Fibroblast of skin of back (primary cell): Measurements from ENCODE around the gene CPT2.
A peak's percentile ranks its signal among the peaks of the same experiment; 100 is the strongest.
"Not testable (repeated sequence)": the region's sequence is repeated elsewhere in the genome, so short reads cannot be mapped to it uniquely, and the experiment has no call there.

Experiments
- DNase-seq: peaks from one replicate; pipeline ENCODE4 v3.0.0-alpha.2; 2013

The CPT2 gene

DNA sequence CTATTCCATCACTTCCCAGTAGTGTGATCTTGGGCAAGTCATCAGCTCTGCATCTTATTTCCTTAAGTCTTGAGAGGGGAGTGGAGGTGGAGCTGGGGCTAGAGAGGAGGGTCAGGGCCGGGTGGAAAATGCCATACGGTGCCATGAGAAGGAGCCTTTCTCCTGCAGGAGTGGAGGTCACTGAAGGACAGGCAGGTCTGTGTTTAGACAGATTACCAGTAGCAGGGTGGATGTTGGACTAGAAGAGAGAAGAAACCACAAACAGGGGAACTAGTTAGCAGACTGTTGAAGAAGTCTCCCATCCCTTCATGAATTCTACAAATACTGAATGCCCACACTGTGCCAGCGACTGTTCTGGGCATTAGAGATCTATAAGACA, 13.9 kb upstream of the CPT2 start:
- no peak for DNase-seq

DNA sequence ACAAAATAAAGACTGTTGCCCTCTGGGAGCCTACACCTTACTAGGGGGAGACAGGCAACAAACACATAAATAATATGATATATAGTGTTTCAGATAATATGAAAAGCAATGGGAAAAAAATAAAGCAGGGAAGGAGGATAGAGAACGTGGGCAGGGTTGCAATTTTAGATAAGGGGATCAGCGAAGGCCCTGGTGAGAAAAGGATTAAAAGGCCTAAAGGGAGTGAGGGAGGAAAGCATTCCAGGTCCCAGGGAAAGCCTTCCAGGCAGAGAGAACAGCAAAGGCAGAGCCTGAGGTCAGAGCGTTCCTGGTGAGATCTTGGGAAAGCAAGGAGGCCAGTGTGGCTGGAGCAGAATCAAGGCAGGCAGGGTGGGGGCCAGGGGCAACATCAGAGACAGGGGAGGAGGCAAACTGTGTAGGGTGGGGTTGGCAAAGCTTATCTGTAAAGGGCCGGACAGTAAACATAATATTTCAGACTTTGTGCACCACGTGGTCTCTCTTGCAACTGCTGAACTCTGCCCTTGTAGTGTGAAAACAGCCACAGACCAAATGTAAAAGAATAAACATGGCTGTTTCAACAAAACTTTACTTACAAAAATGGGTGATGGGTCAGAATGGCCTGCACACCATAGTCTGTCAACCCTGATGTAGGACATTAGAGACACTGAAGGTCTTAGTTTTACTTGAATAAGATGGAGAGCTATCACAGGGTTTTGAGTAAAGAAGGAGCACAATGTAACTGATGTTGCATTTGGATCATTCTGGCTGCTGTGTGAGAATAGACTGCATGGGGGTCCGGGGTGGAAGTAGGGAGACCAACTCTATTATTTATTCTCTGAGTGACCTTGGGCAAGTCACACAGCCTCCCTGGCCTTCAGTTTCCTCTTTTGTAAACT, 13.3 kb upstream of the CPT2 start:
- no peak for DNase-seq

DNA sequence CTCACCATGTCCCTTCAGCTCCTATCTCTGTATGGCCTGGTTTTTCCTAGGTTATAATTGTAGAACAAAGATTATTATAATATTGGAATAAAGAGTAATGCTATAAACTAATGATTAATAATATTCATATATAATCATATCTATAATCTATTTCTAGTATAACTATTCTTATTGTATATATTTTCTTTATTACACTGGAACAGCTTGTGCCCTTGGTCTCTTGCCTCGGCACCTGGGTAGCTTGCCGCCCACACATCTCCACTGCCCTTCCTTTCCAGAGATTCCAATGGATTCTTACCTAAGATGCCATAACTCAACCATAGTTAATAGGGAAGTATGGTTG, 10.7 kb upstream of the CPT2 start:
- DNase-seq, result not testable (repeated sequence)

DNA sequence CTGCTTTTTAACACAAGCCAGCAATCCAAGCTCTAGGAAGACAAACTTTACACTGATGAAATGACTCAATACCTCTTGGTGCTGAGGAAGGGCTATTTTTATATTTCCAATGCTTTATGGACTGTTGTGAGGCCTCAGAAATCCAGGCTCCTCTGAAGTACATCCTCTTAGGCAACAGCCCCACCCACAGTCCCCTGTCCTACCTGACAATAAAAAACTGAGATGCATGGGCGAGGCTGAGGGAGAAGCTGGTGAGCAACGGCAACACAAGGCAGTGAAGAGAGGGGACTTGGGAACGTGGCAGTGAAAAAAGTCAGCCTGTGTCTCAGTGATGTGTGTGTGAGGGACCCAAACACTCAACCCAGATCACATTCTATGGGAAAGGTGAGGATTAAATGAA, 10.1 kb upstream of the CPT2 start:
- no peak for DNase-seq

DNA sequence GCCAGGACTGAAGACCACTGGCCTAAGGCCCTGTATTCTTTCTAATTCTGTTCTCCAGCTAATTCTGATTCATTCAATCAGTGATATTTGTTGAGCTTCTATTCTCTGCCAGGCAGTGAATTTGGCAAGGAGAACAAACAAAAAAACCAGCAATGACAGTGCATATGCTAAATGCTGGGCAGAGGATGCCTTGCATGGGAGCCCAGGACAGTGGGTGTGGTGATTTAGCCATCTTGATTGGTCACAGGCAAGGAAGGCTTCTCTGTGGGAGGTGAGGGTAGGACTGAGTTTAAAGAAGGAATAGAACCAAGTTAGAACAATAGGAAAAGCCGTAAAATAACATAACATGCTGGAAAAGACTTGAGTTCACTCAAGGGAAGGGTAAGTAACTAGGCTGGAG, 9.2 kb upstream of the CPT2 start:
- DNase-seq, result no peak

DNA sequence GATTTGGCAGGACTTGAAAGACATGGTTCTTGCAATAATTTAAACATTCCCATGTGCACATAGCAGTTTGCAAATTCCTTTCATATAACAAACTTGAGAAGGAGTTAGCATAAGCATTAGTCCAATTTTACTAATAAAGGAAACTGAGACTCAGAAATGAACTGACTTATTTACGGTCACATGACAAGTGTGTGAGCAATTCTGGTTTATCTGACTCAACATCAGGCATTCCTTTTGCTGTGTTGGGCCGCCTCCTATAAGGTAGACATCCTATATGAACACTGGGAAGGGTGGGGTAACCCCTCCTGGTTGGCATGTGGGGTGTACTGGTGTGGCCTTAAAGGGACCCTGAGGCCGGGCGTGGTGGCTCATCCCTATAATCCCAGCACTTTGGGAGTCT, 8.5 kb upstream of the CPT2 start:
- DNase-seq, result no peak

DNA sequence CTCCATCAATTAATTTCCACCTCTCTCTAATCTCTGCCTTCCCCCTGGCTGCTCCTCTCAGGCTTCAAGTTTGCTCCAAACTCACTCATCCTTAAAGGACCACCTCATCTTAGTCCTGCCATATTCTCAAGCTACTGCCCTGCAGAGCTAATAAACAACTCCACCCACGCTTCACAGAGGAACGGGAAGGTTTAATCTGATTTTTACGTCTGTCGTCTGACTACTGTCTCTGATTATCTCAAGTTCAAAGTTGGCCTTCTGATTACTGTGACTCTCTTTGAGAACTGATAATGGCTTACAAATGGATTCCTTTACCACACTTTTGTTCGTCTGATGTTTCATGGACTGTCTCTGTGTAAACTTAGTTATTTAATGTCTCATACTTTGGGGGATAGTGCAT, 7.6 kb upstream of the CPT2 start:
- DNase-seq, result no peak

DNA sequence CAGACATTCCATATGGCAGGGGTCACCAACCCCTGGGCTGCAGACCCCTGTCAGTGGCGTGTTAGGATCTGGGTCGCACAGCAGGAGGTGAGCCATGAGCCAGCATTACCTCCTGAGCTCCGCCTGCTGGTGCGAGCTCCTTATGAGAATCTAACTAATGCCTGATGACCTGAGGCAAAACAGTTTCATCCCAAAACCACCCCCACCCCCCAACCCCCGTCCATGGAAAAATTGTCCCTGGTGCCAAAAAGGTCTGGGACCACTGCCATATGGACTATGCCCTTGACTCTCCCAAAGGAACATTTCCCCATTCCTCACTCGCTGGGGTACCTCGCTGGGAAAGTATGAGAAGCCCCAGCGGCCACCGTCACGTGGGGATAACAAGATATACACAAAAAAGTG, 6.4 kb upstream of the CPT2 start:
- DNase-seq, result no peak

DNA sequence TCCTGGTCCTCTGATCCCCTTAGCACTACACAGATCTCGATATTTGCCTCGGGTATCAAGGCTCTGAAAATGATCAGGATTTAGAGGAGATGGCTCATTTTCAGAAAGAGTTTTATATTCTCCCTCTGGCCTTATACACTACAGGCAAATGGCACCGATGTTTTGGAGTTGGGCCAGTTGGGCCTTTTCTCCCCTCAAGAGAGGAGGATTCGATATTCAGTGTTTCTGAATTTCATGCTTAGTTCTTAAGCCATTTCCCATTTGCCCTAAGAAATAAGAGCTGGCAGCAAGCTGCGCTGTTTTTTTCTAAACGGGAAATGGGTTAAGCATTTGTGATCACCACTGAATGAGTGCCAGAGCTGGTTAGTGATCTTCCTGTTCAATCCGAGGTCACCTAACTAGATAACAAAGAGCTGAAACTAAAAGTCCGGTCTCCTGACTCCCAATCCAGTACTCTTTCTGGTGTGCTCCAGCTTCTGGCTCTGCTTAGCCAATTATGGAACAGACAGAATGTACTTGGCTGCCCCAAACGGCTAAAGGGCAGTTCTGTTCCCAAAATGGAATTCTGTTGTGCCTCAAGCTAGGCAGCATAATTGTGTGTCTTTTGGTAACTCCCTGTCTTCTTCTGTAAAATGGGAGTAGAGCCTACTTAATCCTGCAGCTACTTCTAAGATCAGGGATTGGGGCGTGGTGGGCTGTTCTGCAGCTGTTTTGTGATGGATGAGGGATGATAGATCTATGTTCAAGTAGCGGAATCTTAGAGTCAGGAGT, 1.2 kb upstream of the CPT2 start:
- no peak for DNase-seq

DNA sequence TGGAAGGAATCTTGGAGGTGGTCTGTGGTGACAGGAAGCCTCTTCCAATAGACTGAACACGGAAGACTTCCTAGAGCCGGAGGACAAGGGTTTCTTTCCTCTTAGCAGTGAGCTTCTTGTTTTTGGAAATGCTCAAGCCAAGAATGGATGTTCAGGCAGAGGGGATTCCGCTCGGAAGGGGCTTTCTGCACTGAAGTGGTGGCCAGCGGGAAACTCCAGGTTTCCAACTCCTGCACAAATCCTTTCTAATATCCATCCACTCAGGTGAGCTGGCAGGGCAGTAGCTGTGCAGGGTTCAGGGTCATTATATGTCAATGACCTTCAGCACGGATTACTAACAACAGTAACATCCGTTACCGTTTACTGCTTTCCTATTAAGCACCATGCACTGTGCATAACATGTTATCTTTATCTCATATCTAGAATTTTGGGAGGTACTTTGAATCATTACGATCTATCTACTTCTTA, 573 bp upstream of the CPT2 start:
- DNase-seq, result no peak

DNA sequence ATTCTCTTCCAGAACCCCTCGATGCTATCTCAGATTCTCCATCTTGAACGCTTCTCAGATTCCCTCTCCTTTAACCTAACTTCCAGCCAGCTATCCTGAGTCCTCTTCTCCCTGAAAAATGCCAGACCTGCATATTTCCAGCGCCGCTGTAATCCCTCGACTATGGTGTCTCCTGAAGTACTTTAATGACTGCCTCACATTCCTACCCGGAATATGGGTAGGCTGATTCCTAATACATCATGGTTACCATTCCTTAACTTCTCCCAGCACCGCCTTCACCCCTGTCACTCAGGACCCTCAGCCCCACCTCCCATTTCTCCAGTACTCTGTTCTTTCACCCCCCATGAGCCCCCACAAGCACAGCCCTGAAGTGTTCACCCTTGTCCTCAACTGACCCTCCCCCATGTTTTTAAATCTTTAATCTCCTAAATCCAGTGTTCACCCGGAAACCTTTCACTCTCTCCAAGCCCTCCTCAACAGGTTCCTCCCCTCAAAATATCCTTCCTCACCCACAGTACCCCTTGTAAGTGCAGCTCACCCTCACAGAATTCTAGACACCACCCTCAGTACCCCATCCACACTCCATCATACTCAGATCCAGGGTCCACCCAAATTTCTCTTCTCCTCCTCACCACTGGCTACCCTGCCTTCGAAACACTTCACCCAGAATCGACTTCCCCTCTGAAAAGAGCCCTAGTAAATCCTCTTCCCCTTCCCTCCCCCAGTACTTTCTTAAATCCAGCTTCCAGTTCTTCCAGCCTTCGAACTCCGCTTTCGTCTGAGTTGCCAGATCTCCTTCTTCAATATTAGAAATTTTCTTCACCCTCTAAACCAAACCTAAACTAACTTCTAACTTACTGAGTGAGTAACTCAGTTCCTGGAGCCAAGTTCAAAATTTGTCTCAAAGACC, 922 bp downstream of the CPT2 start:
- DNase-seq, result peak; percentile 50

DNA sequence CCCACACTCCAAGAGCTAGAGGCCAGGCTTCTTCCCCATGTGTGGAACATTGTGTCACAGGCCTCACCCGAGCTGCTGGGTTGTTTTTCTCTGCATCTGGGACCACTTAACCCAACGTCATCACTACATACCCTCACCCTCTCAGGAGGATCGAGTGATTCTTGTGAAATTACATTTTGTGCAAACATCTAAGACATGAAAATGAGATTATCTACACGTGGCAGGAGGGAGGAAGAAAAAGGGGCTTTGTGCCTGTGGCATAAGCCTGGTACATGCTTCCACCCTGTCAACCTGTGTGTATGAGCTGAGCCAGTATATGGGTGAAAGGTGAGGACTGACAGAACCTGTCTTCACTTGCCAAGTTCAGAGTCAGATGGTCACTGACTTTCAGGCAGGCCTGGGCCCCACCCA, 1.6 kb downstream of the CPT2 start:
- no peak for DNase-seq

DNA sequence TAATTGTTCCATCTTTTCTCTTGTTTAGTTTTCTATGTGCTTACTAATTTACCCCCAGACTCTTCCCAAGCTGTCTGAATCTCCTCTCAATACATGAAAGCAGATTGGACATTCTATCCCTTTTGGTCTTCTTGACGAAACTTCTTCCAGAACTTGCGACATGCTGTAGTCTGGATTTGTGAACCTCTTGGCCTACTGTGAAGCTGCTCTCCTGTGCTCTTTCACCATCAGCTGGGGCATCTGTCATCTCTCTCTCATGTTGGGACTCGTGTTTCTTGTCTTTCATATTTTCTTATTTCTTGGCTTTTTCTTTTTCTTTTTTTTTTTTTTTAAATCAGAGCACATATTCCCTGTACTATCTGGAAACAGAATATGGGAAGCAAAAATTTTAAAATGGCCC, 6.8 kb downstream of the CPT2 start:
- DNase-seq, result no peak

DNA sequence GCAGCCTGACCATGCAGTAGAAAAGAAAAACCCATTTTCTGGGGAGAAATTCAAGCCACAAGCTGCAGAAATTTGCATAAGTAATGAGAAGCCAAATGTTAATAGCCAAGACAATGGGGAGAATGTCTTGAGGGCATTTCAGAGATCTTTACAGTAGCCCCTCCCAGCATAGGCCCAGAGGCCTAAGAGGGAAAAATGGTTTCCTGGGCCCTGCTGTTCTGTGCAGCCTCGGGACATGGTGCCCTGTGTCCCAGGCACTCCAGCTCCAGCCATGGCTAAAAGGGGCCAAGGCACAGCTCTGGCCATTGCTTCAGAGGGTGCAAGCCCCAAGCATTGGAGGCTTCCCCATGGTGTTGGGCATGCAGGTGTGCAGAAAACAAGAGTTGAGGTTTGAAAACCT, 8.9 kb downstream of the CPT2 start:
- not testable (repeated sequence) for DNase-seq

DNA sequence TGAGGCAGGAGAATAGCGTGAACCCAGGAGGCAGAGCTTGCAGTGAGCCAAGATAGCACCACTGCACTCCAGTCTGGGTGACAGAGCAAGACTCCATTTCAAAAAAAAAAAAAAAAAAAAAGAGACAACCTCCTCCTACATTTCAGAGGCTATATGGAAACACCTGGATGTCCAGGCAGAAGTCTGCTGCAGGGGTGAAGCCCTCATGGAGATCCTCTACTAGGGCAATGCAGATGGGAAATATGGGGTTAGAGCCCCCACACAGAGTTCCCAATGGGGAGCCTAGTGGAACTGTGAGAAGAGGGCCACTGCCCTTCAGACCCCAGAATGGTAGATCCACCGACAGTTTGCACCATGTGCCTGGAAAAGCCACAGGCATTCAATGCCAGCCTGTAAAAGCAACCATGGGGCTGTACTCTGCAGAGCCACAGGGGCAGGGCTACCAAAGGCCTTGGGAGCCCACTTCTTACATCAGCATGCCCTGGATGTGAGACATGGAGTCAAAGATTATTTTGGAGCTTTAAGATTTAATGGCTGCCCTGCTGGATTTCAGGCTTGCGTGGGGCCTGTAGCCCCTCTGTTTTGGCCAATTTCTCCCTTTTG, 9.6 kb downstream of the CPT2 start:
- not testable (repeated sequence) for DNase-seq

DNA sequence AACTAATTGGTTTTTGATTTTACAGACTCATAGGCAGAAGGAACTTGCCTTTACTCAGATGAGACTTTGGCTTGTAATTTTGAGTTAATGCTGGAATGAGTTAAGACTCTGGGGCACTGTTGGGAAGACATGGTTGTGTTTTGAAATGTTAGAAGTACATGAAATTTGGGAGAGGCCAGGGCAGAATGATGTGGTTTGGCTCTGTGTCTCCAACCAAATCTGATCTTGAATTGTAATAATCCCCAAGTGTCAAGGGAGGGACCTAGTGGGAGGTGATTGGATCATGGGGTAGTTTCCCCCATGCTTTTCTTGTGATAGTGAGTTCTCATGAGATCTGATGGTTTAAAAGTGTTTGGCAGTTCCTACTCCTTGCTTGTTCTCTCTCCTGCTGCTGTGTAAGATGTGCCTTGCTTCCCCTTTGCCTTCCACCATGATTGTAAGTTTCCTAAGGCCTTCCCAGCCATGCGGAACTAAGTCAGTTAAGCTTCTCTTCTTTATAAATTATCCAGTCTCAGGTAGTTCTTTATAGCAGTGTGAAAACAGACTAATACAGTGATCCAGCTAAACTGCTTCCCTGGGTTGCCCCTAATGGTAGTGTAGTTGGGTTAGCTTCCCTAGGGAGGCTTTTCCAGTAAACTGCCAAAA, 10.2 kb downstream of the CPT2 start:
- DNase-seq, result no peak

DNA sequence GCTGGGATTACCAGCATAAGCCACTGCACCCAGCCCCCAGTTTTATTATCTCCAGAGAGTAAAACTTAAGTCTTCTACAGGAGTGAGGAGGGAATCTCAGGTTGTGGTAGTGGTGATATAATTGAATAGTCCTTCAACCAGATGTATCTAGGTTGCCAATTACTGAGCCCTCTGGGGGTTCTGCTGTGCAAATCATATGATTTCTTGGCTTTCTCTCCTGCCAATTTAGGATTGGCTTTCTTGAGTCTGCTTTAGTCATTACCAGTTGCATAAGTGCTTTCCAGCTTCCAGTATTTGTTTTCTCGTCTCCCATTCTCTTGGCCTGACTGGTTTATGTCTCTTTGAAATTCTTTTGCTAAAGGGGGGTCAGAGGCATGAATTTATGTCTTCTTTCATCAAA, 11.1 kb downstream of the CPT2 start:
- DNase-seq, result no peak

DNA sequence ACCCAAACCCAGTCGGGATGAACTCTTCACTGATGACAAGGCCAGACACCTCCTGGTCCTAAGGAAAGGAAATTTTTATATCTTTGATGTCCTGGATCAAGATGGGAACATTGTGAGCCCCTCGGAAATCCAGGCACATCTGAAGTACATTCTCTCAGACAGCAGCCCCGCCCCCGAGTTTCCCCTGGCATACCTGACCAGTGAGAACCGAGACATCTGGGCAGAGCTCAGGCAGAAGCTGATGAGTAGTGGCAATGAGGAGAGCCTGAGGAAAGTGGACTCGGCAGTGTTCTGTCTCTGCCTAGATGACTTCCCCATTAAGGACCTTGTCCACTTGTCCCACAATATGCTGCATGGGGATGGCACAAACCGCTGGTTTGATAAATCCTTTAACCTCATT, 13.7 kb downstream of the CPT2 start:
- no peak for DNase-seq

DNA sequence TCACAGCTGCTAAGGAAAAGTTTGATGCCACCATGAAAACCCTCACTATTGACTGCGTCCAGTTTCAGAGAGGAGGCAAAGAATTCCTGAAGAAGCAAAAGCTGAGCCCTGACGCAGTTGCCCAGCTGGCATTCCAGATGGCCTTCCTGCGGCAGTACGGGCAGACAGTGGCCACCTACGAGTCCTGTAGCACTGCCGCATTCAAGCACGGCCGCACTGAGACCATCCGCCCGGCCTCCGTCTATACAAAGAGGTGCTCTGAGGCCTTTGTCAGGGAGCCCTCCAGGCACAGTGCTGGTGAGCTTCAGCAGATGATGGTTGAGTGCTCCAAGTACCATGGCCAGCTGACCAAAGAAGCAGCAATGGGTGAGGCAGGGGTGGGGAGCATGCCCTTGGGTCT, 14.3 kb downstream of the CPT2 start:
- DNase-seq, result no peak

DNA sequence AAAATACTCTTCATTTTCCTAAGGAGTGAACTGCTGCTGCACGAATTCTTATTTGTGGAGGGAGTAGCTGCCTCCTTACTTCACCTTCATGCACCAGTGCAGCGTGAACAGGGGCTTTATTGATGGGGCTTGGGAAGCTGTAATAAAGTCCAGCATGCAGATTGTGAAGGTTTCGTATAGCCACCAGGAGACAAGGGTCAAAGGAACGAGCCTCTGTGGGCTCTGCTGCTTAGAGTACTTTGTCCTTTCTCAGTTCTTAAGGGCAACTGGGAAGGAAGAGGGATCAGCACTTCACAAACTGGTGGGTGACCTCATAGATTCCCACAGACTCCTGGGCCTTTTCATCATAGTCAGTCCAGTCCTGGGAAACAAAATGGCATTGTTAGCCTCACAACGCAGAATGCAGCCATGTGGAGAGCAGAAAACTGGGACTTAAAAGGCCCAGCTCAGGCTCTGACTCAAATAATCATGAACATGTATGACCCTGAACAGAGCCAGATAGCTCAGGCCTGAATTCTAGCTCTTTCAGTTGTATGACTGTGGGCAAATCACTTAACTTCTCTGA, 17.8 kb downstream of the CPT2 start:
- DNase-seq, result no peak

DNA sequence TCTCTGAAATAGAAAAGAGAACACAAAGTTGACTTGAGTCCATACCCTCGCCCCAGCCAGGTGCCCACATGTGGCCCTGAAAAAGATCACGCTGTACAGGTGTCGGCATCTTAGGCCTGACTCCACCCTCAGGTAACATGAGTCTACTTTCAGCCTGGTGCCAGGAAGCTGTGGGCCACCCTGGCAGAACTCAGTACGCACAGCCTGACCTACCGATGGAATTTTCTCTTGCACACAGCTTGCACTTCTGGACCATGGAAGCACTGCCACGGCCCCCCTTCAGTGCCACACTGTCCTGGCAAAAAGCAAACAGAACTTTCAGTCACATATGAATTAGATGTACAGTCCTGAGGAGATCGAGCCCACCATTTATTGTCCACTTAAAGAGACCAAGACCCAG, 21.6 kb downstream of the CPT2 start:
- no peak for DNase-seq

DNA sequence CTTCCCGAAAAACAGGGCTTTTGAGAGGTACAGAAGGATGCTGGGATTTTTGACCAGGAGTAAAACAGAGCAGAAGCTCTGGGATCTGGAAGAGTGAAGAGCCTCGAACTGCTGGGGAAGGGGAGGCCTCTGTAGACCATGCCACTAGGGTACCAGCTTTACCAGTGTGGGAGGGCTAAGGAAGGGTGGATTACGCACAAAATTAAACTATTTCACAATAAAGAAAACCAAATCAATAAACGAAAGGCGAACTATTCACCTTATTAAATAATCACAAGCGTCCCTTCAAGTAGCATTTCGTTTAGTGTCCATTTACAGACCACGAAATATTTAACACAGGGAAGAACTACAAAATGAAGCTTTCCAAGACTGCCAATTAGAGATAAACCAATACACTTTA, 23.1 kb downstream of the CPT2 start:
- no peak for DNase-seq
